DOHH2 (cell line): ENCODE data around the gene HSDL2.

Experiments used
- H3F3A ChIP-seq: fragments of 200-600 bp; sonication (generic), shearing (Covaris generic); 2 replicates; pipeline ENCODE4 v1.6.0; 2016; ENCODE audit warnings: antibody characterized with exemption, mild to moderate bottlenecking; ENCODE audit not compliant: control insufficient read depth, insufficient read depth
- H3K27ac ChIP-seq: fragments of 200-600 bp; sonication (generic); 2 replicates; pipeline ENCODE4 v1.5.1; 2014; ENCODE audit warnings: low read depth, mild to moderate bottlenecking, low read length, moderate library complexity
- H3K27me3 ChIP-seq: fragments of 200-600 bp; sonication (generic); 2 replicates; pipeline ENCODE4 v1.6.1; 2014; ENCODE audit warnings: mild to moderate bottlenecking, low read length, mixed read lengths; ENCODE audit not compliant: control insufficient read depth
- H3K36me3 ChIP-seq: fragments of 200-600 bp; sonication (generic); 2 replicates; pipeline ENCODE4 v1.6.1; 2014; ENCODE audit warnings: mild to moderate bottlenecking, low read length, moderate library complexity, mixed read lengths; ENCODE audit not compliant: control insufficient read depth
- H3K4me1 ChIP-seq: fragments of 200-600 bp; sonication (generic); 2 replicates; pipeline ENCODE4 v1.6.1; 2014; ENCODE audit warnings: mild to moderate bottlenecking, low read length, mixed read lengths; ENCODE audit not compliant: control insufficient read depth
- H3K4me2 ChIP-seq: fragments of 200-600 bp; sonication (generic); 2 replicates; pipeline ENCODE4 v1.6.0; 2014; ENCODE audit warnings: mild to moderate bottlenecking, low read length, moderate library complexity
- H3K4me3 ChIP-seq: fragments of 200-600 bp; sonication (generic); 2 replicates; pipeline ENCODE4 v1.5.1; 2014; ENCODE audit warnings: mild to moderate bottlenecking, low read length, mixed read lengths
- H3K79me2 ChIP-seq: fragments of 200-600 bp; sonication (generic); 2 replicates; pipeline ENCODE4 v1.6.1; 2014; ENCODE audit warnings: mild to moderate bottlenecking, low read length, mixed read lengths; ENCODE audit not compliant: control insufficient read depth
- H3K9me2 ChIP-seq: fragments of 200-600 bp; sonication (generic); replicated peaks from 2 replicates; pipeline ENCODE4 v1.6.1; 2014; ENCODE audit warnings: mild to moderate bottlenecking, low read length, mixed read lengths; ENCODE audit not compliant: control insufficient read depth
- H3K9me3 ChIP-seq: fragments of 200-600 bp; sonication (generic); 2 replicates; pipeline ENCODE4 v1.6.1; 2014; ENCODE audit warnings: antibody characterized with exemption, low read length, mixed read lengths; ENCODE audit not compliant: control insufficient read depth, insufficient read depth
- H4K20me1 ChIP-seq: fragments of 200-600 bp; sonication (generic); 2 replicates; pipeline ENCODE4 v1.6.0; 2014; ENCODE audit warnings: low read depth, mild to moderate bottlenecking, antibody characterized with exemption, low read length, moderate library complexity; ENCODE audit not compliant: control insufficient read depth, insufficient read depth
- EZH2phosphoT487 ChIP-seq: fragments of 200-600 bp; sonication (generic); IDR thresholded peaks from 2 replicates; pipeline ENCODE4 v1.6.1; 2017; ENCODE audit warnings: borderline replicate concordance, mild to moderate bottlenecking, antibody characterized with exemption, low read length, moderate library complexity, mixed read lengths
- TF ChIP-seq, protein P1 (sequence below): fragments of 200-600 bp; sonication (generic); IDR thresholded peaks from one replicate; pipeline ENCODE4 v1.5.1; 2014; ENCODE audit warnings: antibody characterized with exemption, mild to moderate bottlenecking, low read depth, low read length; ENCODE audit not compliant: poor library complexity, severe bottlenecking

HSDL2 gene

DNA sequence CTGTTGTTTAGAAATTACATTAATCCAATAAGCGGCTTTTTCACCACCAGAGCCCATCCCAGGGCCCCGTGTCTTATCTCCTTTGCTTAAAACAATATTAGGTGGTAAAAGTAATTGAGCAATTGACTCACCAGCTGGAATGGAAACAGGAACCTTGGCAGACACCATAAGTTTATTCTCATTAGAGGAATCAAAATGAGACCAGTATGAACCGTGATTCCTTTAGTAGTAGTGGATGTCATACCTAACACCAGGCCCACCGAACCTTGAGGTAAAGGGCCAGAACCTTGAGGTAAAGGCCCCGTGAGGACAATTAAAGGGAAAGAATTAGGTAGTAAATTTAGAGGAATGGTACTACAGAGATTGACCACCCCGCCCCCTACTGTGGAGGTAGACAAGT, 16.5 kb downstream of the HSDL2 start:
- H3K9me2 ChIP-seq: no peaks in the 10 kb centered on the region
- no peak overlapping the region for H3K4me3 ChIP-seq
- H3K27me3 ChIP-seq: no peaks in the 10 kb centered on the region
- no peaks in the 10 kb centered on the region for H4K20me1 ChIP-seq
- H3K27ac ChIP-seq: no peak overlapping the region
- no peak for TF ChIP-seq EZH2phosphoT487
- TF ChIP-seq, protein P1, sequence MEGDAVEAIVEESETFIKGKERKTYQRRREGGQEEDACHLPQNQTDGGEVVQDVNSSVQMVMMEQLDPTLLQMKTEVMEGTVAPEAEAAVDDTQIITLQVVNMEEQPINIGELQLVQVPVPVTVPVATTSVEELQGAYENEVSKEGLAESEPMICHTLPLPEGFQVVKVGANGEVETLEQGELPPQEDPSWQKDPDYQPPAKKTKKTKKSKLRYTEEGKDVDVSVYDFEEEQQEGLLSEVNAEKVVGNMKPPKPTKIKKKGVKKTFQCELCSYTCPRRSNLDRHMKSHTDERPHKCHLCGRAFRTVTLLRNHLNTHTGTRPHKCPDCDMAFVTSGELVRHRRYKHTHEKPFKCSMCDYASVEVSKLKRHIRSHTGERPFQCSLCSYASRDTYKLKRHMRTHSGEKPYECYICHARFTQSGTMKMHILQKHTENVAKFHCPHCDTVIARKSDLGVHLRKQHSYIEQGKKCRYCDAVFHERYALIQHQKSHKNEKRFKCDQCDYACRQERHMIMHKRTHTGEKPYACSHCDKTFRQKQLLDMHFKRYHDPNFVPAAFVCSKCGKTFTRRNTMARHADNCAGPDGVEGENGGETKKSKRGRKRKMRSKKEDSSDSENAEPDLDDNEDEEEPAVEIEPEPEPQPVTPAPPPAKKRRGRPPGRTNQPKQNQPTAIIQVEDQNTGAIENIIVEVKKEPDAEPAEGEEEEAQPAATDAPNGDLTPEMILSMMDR: no peak
- H3K79me2 ChIP-seq: no peaks in the 10 kb centered on the region
- no peaks in the 10 kb centered on the region for H3K4me1 ChIP-seq
- H3K36me3 ChIP-seq: no peaks in the 10 kb centered on the region
- no peaks in the 10 kb centered on the region for H3F3A ChIP-seq
- H3K4me2 ChIP-seq: no peak overlapping the region
- H3K9me3 ChIP-seq: no peaks in the 10 kb centered on the region

DNA sequence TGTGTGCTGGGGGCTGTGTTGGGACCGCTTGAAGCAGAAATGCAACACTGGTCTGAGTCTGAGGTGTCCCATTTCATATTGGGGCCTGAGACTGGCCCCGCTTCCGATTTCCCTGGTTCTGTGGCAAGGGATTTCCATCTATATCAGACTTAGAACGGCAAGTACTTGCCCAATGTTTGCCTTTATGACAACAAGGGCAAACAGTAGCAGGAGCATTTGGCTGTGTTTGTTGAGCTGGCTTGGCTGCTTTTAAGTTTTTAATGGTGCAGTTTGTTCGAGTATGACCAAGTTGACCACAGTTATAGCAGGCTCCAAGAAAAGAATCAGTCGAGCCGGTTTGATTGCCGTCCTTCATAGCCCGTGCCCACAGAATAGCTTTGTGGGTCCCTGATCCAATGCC, 17.0 kb downstream of the HSDL2 start:
- Histone ChIP-seq H3K36me3 (no peaks in the 10 kb centered on the region), H3K9me2 (no peaks in the 10 kb centered on the region), H3K79me2 (no peaks in the 10 kb centered on the region), H3K4me2 (no peak overlapping the region), H3K4me3 (no peak overlapping the region), H3F3A (no peaks in the 10 kb centered on the region), H4K20me1 (no peaks in the 10 kb centered on the region), H3K27me3 (no peaks in the 10 kb centered on the region), H3K9me3 (no peaks in the 10 kb centered on the region), H3K27ac (no peak overlapping the region), H3K4me1 (no peaks in the 10 kb centered on the region)
- TF ChIP-seq, protein P1: no peak
- no peak for TF ChIP-seq EZH2phosphoT487

DNA sequence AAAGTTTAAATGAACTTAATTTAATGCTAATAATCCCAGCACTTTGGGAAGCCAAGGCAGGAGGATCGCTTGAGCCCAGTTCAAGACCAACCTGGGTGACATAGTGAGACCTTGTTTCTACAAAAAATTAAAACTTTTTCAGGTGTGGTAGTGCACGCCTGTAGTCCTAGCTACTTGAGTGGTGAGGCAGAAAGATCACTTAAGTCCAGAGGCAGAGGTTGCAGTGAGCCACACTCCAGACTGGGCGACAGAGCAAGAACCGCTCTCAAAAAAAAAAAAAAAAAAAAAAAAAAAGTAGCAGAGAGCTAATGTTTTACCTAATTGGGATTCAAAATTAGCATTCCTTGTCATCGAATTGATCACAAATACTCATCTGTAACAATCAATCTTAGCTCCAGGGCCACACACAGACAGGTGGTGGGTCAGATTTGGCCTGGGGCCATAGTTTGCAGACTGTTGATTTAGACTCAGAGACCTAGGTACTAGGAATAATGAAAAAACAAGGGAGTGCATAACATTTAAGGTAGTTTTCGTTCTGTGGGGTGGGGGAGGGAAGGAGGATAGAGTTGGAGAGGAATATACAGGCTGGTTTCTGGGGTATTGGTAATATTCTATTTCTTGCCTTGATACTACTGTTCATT, 21.4 kb downstream of the HSDL2 start:
- H3K4me3 ChIP-seq: no peak overlapping the region

More for the DNA sequence above, 21.4 kb downstream of the HSDL2 start:
- H3K4me1 ChIP-seq: no peaks in the 10 kb centered on the region
- H4K20me1 ChIP-seq: no peaks in the 10 kb centered on the region
- no peak for TF ChIP-seq EZH2phosphoT487
- TF ChIP-seq, protein P1: no peak
- H3K9me3 ChIP-seq: no peaks in the 10 kb centered on the region
- H3K27me3 ChIP-seq: no peaks in the 10 kb centered on the region
- H3K9me2 ChIP-seq: no peaks in the 10 kb centered on the region
- H3K36me3 ChIP-seq: no peaks in the 10 kb centered on the region
- no peak overlapping the region for H3K27ac ChIP-seq
- no peaks in the 10 kb centered on the region for H3F3A ChIP-seq
- no peaks in the 10 kb centered on the region for H3K79me2 ChIP-seq
- H3K4me2 ChIP-seq: no peak overlapping the region
